ENCODE data around the gene ARMC8.

DNA sequence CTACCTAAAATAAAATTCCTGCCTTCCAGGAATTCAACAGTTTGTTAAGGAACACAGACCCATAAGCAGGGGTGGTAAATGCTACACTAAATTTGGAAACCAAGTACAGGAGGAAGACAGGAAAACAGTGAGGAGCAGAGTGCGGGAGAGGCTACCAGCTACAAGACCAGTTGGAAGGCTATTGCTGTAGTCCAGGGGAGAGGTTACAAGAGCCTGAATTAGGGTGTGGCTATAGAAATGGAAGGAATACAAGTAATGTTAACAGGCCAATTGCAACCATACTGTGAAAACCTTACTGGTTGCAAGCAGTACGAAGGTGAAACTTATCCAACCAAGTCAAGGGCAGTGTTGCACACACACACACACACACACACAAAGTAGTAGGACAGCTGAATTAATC is 880 bp upstream of the ARMC8 start:
- TF ChIP-seq EZH2 (IDR thresholded peaks at IDR 0.05; ENCODE audit: low read depth), result no peak
- TF ChIP-seq, protein P1, sequence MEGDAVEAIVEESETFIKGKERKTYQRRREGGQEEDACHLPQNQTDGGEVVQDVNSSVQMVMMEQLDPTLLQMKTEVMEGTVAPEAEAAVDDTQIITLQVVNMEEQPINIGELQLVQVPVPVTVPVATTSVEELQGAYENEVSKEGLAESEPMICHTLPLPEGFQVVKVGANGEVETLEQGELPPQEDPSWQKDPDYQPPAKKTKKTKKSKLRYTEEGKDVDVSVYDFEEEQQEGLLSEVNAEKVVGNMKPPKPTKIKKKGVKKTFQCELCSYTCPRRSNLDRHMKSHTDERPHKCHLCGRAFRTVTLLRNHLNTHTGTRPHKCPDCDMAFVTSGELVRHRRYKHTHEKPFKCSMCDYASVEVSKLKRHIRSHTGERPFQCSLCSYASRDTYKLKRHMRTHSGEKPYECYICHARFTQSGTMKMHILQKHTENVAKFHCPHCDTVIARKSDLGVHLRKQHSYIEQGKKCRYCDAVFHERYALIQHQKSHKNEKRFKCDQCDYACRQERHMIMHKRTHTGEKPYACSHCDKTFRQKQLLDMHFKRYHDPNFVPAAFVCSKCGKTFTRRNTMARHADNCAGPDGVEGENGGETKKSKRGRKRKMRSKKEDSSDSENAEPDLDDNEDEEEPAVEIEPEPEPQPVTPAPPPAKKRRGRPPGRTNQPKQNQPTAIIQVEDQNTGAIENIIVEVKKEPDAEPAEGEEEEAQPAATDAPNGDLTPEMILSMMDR (conservative IDR thresholded peaks at IDR 0.05), result no peak

Measured in PC-9 (cell line).